ENCODE measurements around the gene PHKG1. TPM values are rescaled to one million over a fixed set of nuclear protein-coding genes. Genes with fewer than 3 reads are reported as not detected.
"Not testable (repeated sequence)": the region's sequence is repeated elsewhere in the genome, so short reads cannot be mapped to it uniquely, and the experiment has no call there.

PHKG1 gene
- total RNA-seq, 4 donors from 2014 or later = 30.1 to 211 (median 57.2) TPM

GRCh38 chr7:56083150-56083785, 9.5 kb downstream of the PHKG1 start:
- in situ Hi-C loops (cut with MboI; ENCODE audit: low sequenced_read_pairs in 4 of 4) (loop anchor here in 2 of 4 donors (10.0 to 25.0 kb wide), 2 partner anchors 108 to 446 kb away; no protein-coding TSS in a partner anchor), intact Hi-C loops (cut with DNase I; ENCODE audit: low total_unique reads) (loop anchor here (2.0 to 5.0 kb wide), 2 partner anchors 112 to 716 kb away; partner anchors contain the start of gene LANCL2)
- Histone ChIP-seq H3K4me3 (no peak overlapping the region), H3K27ac (peak overlapping the region; percentile 94 to 99 (median 95)), H3K36me3 (peaks cover 0 to 37% of the 10 kb centered on the region in 2 donors), H3K27me3 (no peaks in the 10 kb centered on the region), H3K9me3 (no peaks in the 10 kb centered on the region), H3K4me1 (peaks cover 73 to 78% of the 10 kb centered on the region in 2 donors)
- DNase-seq = peak; percentile 92 to 98
- TF ChIP-seq CTCF (IDR thresholded peaks at IDR 0.05 in 4 of 5, conservative IDR thresholded peaks at IDR 0.05 in 1 of 5) (no peak), POLR2A (IDR thresholded peaks at IDR 0.05) (peak; percentile 41 to 72)
- peak; percentile 70 to 84 for ATAC-seq

- H3K27ac ChIP-seq = peak overlapping the region; percentile 94 to 99 (median 95)
- intact Hi-C loops (cut with DNase I; ENCODE audit: low total_unique reads) = loop anchor here (2.0 to 5.0 kb wide), 2 partner anchors 111 to 714 kb away; partner anchors contain the start of gene LANCL2
- ATAC-seq = peak in 1 of 2 donors; percentile 30
These were observed 11.0 kb downstream of the PHKG1 start for GRCh38 chr7:56081626-56082340.

GRCh38 chr7:56080726-56081435, 11.9 kb downstream of the PHKG1 start:
- Histone ChIP-seq H3K36me3 (peaks cover 0 to 20% of the 10 kb centered on the region in 2 donors), H3K4me1 (peaks cover 73 to 77% of the 10 kb centered on the region in 2 donors), H3K27ac (peak overlapping the region; percentile 94 to 99 (median 95))
- DNase-seq = peak in 1 of 2 donors; percentile 19
- in situ Hi-C loops (cut with MboI; ENCODE audit: low sequenced_read_pairs in 4 of 4) (loop anchor here in 2 of 4 donors (10.0 to 25.0 kb wide), 2 partner anchors 106 to 444 kb away; no protein-coding TSS in a partner anchor), intact Hi-C loops (cut with DNase I; ENCODE audit: low total_unique reads) (loop anchor here (5.0 kb wide), 1 partner anchor 714 kb away; the partner anchor contains the start of gene LANCL2)
- H3K4me3 ChIP-seq, H3K9me3 ChIP-seq, H3K27me3 ChIP-seq, ATAC-seq: not testable (repeated sequence)

More at GRCh38 chr7:56081626-56082340, 11.0 kb downstream of the PHKG1 start:
- in situ Hi-C loops (cut with MboI; ENCODE audit: low sequenced_read_pairs in 4 of 4) = loop anchor here in 2 of 4 donors (10.0 to 25.0 kb wide), 2 partner anchors 107 to 444 kb away; no protein-coding TSS in a partner anchor
- H3K36me3 ChIP-seq = peaks cover 0 to 28% of the 10 kb centered on the region in 2 donors
- H3K4me3 ChIP-seq = no peak overlapping the region
- peak; percentile 40 to 94 for DNase-seq
- peaks cover 73 to 77% of the 10 kb centered on the region in 2 donors for H3K4me1 ChIP-seq
- no peaks in the 10 kb centered on the region for H3K27me3 ChIP-seq
- TF ChIP-seq CTCF (IDR thresholded peaks at IDR 0.05 in 4 of 5, conservative IDR thresholded peaks at IDR 0.05 in 1 of 5) (no peak), POLR2A (IDR thresholded peaks at IDR 0.05) (peak; percentile 20 to 37)
- H3K9me3 ChIP-seq = no peaks in the 10 kb centered on the region

DNA sequence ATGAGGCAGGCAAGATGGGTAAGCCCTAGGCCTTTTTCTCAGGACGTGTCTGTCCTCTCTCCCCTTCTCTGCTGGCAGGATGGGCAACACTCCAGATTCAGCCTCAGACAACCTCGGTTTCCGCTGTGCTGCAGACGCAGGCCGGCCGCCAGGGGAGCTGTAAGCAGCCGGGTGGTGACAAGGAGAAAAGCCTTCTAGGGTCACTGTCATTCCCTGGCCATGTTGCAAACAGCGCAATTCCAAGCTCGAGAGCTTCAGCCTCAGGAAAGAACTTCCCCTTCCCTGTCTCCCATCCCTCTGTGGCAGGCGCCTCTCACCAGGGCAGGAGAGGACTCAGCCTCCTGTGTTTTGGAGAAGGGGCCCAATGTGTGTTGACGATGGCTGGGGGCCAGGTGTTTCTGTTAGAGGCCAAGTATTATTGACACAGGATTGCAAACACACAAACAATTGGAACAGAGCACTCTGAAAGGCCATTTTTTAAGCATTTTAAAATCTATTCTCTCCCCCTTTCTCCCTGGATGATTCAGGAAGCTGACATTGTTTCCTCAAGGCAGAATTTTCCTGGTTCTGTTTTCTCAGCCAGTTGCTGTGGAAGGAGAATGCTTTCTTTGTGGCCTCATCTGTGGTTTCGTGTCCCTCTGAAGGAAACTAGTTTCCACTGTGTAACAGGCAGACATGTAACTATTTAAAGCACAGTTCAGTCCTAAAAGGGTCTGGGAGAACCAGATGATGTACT, 13.1 kb downstream of the PHKG1 start:
- peaks cover 62 to 72% of the 10 kb centered on the region in 2 donors for H3K4me1 ChIP-seq

More for the DNA sequence above, 13.1 kb downstream of the PHKG1 start:
- no peaks in the 10 kb centered on the region for H3K9me3 ChIP-seq
- H3K27me3 ChIP-seq = no peaks in the 10 kb centered on the region
- no peak for TF ChIP-seq POLR2A (IDR thresholded peaks at IDR 0.05)
- TF ChIP-seq CTCF (IDR thresholded peaks at IDR 0.05 in 4 of 5, conservative IDR thresholded peaks at IDR 0.05 in 1 of 5) = peak; percentile 86 to 90 (median 90)
- DNase-seq (peak; percentile 91 to 96), ATAC-seq (peak; percentile 65 to 75)
- H3K27ac ChIP-seq = peak overlapping the region; percentile 94 to 99 (median 95)
- H3K36me3 ChIP-seq = peaks cover 0 to 20% of the 10 kb centered on the region in 2 donors
- in situ Hi-C loops (cut with MboI; ENCODE audit: low sequenced_read_pairs in 4 of 4) = loop anchor here in 2 of 4 donors (10.0 to 25.0 kb wide), 4 partner anchors 75 to 442 kb away; no protein-coding TSS in a partner anchor
- no peak overlapping the region for H3K4me3 ChIP-seq
- intact Hi-C loops (cut with DNase I; ENCODE audit: low total_unique reads) = loop anchor here (1.0 to 5.0 kb wide), 2 partner anchors 14 to 712 kb away; partner anchors contain the start of gene LANCL2

Measured in gastrocnemius medialis (tissue), 4 donors.